ENCODE results near the gene KRT83.
"Not testable (repeated sequence)": the region's sequence is repeated elsewhere in the genome, so short reads cannot be mapped to it uniquely, and the experiment has no call there.

KRT83 gene

GRCh38 chr12:52349196-52349595 lies 28.0 kb upstream of the KRT83 start:
- Histone ChIP-seq H3K79me2 (ENCODE audit: insufficient read depth, low read depth) (no peaks in the 10 kb centered on the region), H3K27me3 (ENCODE audit: insufficient read depth, low read depth) (peaks cover 8% of the 10 kb centered on the region), H3K27ac (no peak overlapping the region), H3K9ac (no peak overlapping the region), H3K4me3 (IDR thresholded peaks at IDR 0.05; ENCODE audit: insufficient read depth, low read depth, low read length) (no peak overlapping the region), H3K36me3 (ENCODE audit: insufficient read depth) (no peaks in the 10 kb centered on the region), H3K4me2 (no peak overlapping the region), H4K20me1 (ENCODE audit: insufficient read depth) (no peaks in the 10 kb centered on the region), H3K4me1 (ENCODE audit: low read depth, poor library complexity, severe bottlenecking) (peaks cover 5% of the 10 kb centered on the region), H2AFZ (ENCODE audit: low read depth) (no peak overlapping the region)
- TF ChIP-seq CTCF (conservative IDR thresholded peaks at IDR 0.05; ENCODE audit: low read depth, low read length) = no peak

DNA sequence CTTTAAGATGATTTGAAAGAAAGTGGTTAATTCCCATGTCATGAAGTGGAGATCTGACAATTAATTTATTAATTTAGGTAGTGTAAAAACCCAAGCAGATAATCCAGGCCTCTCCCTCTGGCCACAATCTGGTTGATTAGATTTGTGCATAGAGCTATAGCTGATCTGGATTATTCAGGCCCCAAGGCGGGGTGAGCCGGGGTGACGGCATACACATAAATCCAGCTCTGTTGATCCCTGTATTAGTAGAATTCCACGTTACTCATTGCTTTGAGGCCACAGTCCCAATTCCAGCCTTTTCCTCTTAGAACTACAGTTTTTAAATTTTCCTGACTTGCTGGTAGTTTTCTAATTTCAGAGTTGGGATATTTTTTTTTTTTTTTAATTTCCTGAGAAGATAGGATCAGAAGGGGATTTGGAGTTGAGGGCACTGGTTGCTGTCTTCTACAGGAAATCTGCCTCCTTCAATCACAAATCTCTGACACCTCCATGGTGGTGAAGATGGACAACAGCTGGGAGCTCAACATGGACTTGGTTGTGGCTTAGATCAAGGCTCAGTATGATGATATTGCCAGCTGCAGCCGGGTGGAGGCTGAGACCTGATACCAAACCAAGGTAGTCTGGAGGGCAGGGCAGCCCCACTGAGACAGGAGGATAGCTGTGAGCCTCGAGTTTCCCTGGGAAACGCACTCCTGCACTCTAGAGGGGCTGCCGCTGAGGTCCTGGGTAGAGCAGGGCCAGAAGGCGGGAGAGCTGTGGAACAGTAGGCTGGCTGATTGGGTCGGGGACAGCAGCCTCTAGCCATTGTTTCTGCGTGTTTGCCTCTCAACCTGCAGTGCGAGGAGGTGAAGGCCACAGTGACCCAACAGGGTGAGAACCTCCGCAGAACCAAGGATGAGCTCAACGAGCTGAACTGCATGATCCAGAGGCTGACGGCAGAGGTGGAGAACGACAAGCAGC lies 26.6 kb upstream of the KRT83 start:
- Histone ChIP-seq H3K4me1 (ENCODE audit: low read depth, poor library complexity, severe bottlenecking) (peaks cover 5% of the 10 kb centered on the region), H3K79me2 (ENCODE audit: insufficient read depth, low read depth) (no peaks in the 10 kb centered on the region), H2AFZ (ENCODE audit: low read depth) (no peak overlapping the region), H3K27ac (no peak overlapping the region), H4K20me1 (ENCODE audit: insufficient read depth) (no peaks in the 10 kb centered on the region), H3K4me3 (IDR thresholded peaks at IDR 0.05; ENCODE audit: insufficient read depth, low read depth, low read length) (no peak overlapping the region), H3K4me2 (no peak overlapping the region), H3K36me3 (ENCODE audit: insufficient read depth) (no peaks in the 10 kb centered on the region), H3K27me3 (ENCODE audit: insufficient read depth, low read depth) (peaks cover 4% of the 10 kb centered on the region), H3K9ac (no peak overlapping the region)
- no peak for TF ChIP-seq CTCF (conservative IDR thresholded peaks at IDR 0.05; ENCODE audit: low read depth, low read length)

DNA sequence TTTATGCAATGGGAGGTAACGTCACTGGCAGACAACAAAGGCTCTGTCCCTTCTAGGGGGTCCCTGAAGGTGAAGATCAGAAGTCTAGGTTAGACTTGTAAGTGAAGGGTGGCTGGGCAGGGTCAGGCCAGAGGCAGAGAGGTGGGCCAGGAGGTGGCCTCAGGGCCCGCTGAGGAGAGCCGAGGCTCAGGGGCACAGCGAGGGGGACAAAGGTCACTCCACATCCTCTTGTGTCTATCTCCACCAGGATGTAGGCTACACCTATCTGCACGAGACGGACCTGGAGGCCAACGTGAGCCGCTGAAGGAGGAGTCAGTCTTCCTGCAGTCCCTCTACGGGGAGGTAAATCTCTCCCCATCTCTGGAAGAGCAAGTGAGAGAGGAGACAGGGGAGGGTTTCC lies 25.8 kb upstream of the KRT83 start:
- Histone ChIP-seq H3K36me3 (ENCODE audit: insufficient read depth) (no peaks in the 10 kb centered on the region), H2AFZ (ENCODE audit: low read depth) (no peak overlapping the region), H3K9ac (no peak overlapping the region), H3K27ac (no peak overlapping the region), H3K4me2 (no peak overlapping the region), H3K27me3 (ENCODE audit: insufficient read depth, low read depth) (peaks cover 4% of the 10 kb centered on the region), H3K79me2 (ENCODE audit: insufficient read depth, low read depth) (no peaks in the 10 kb centered on the region), H4K20me1 (ENCODE audit: insufficient read depth) (no peaks in the 10 kb centered on the region), H3K4me3 (IDR thresholded peaks at IDR 0.05; ENCODE audit: insufficient read depth, low read depth, low read length) (no peak overlapping the region), H3K4me1 (ENCODE audit: low read depth, poor library complexity, severe bottlenecking) (peaks cover 5% of the 10 kb centered on the region)
- TF ChIP-seq CTCF (conservative IDR thresholded peaks at IDR 0.05; ENCODE audit: low read depth, low read length) = no peak

DNA sequence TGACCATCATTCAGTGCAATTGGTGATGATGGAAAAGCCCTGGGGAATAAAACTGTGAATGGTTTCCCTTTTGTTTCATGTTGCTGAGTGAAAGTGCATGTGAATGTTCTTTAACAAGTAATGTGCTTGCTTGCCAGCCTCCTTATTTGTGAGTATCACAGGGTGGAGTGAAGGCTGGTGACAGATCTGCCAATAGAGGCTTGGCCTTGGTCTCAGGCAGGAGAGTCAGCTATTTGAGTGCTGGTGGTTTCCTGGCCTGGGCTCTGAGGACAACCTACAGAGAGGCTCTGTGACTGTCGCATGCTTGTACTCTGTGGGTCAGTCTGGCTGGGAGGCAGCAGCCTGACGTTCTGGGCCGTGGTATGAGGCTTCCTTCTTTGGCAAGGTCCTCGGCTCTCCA lies 25.4 kb upstream of the KRT83 start:
- Histone ChIP-seq H4K20me1 (ENCODE audit: insufficient read depth) (no peaks in the 10 kb centered on the region), H3K9ac (no peak overlapping the region), H3K79me2 (ENCODE audit: insufficient read depth, low read depth) (no peaks in the 10 kb centered on the region), H3K4me2 (no peak overlapping the region), H3K27ac (no peak overlapping the region), H3K27me3 (ENCODE audit: insufficient read depth, low read depth) (peaks cover 4% of the 10 kb centered on the region), H3K4me3 (IDR thresholded peaks at IDR 0.05; ENCODE audit: insufficient read depth, low read depth, low read length) (no peak overlapping the region), H3K4me1 (ENCODE audit: low read depth, poor library complexity, severe bottlenecking) (peaks cover 2% of the 10 kb centered on the region), H2AFZ (ENCODE audit: low read depth) (no peak overlapping the region), H3K36me3 (ENCODE audit: insufficient read depth) (no peaks in the 10 kb centered on the region)
- TF ChIP-seq CTCF (conservative IDR thresholded peaks at IDR 0.05; ENCODE audit: low read depth, low read length) = no peak

DNA sequence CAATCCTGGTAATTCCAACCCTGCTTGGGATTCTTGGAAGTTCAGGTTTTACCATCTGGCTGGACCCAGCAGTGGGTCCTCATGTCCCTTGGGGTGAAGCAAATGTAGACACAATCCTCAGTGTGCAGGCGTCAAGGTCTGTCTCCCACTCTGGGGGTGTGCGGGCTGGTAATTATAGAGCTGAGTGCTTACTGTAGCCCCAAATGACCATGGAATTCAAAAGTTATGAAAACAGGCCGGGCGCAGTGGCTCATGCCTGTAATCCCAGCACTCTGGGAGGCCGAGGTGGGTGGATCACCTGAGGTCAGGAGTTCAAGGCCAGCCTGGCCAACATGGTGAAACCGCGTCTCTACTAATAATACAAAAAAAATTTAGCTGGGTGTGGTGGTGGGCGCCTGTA lies 23.8 kb upstream of the KRT83 start:
- not testable (repeated sequence) for H3K4me2 ChIP-seq; H3K9ac ChIP-seq; H2AFZ ChIP-seq (ENCODE audit: low read depth)

More for the DNA sequence above, 23.8 kb upstream of the KRT83 start:
- H3K79me2 ChIP-seq (ENCODE audit: insufficient read depth, low read depth); H4K20me1 ChIP-seq (ENCODE audit: insufficient read depth); H3K27me3 ChIP-seq (ENCODE audit: insufficient read depth, low read depth); H3K36me3 ChIP-seq (ENCODE audit: insufficient read depth); H3K27ac ChIP-seq; H3K4me3 ChIP-seq (IDR thresholded peaks at IDR 0.05; ENCODE audit: insufficient read depth, low read depth, low read length); H3K4me1 ChIP-seq (ENCODE audit: low read depth, poor library complexity, severe bottlenecking): not testable (repeated sequence)

All from KMS-11 (cell line).